MM.1S (cell line): ENCODE measurements around the gene WBP1.
"Not testable (repeated sequence)": the region's sequence is repeated elsewhere in the genome, so short reads cannot be mapped to it uniquely, and the experiment has no call there.

Experiments
- DNase-seq: peaks from one replicate; pipeline ENCODE4 v3.0.0-alpha.2; 2015
- H2AFZ ChIP-seq: fragments of 300-600 bp; sonication (generic); 2 replicates; pipeline ENCODE4 v1.6.0; 2016; ENCODE audit warnings: antibody characterized with exemption, low read length
- H3F3A ChIP-seq: fragments of 300-600 bp; sonication (generic); 2 replicates; pipeline ENCODE4 v1.6.1; 2016; ENCODE audit warnings: mild to moderate bottlenecking, antibody characterized with exemption, low read length, moderate library complexity, mixed read lengths; ENCODE audit not compliant: insufficient read depth
- H3K27ac ChIP-seq: fragments of 300-600 bp; sonication (generic); 2 replicates; pipeline ENCODE4 v1.5.1; 2016; ENCODE audit warnings: mild to moderate bottlenecking, low read length
- H3K27me3 ChIP-seq: fragments of 300-600 bp; sonication (generic); replicated peaks from 2 replicates; pipeline ENCODE4 v1.6.0; 2016; ENCODE audit warnings: low read length; ENCODE audit not compliant: insufficient read depth
- H3K36me3 ChIP-seq: fragments of 300-600 bp; sonication (generic); replicated peaks from 2 replicates; pipeline ENCODE4 v1.6.1; 2016; ENCODE audit warnings: mild to moderate bottlenecking, low read length, mixed read lengths; ENCODE audit not compliant: insufficient read depth
- H3K4me1 ChIP-seq: fragments of 300-600 bp; sonication (generic); 2 replicates; pipeline ENCODE4 v1.6.1; 2016; ENCODE audit warnings: low read length, mixed read lengths
- H3K4me2 ChIP-seq: fragments of 300-600 bp; sonication (generic); 2 replicates; pipeline ENCODE4 v1.6.0; 2016; ENCODE audit warnings: low read depth, low read length
- H3K4me3 ChIP-seq: fragments of 300-600 bp; sonication (generic); 2 replicates; pipeline ENCODE4 v1.5.1; 2016; ENCODE audit warnings: low read length, mixed read lengths
- H3K79me2 ChIP-seq: fragments of 300-600 bp; sonication (generic); 2 replicates; pipeline ENCODE4 v1.6.1; 2016; ENCODE audit warnings: mixed run types, low read length, mixed read lengths
- H3K9ac ChIP-seq: fragments of 300-600 bp; sonication (generic); 2 replicates; pipeline ENCODE4 v1.6.1; 2016; ENCODE audit warnings: low read length, mixed read lengths
- H3K9me2 ChIP-seq: fragments of 300-600 bp; sonication (generic); replicated peaks from 2 replicates; pipeline ENCODE4 v1.6.1; 2016; ENCODE audit warnings: mild to moderate bottlenecking, low read length, mixed read lengths; ENCODE audit not compliant: insufficient read depth
- H3K9me3 ChIP-seq: fragments of 300-600 bp; sonication (generic); replicated peaks from 2 replicates; pipeline ENCODE4 v1.6.1; 2016; ENCODE audit warnings: mild to moderate bottlenecking, low read length, mixed read lengths; ENCODE audit not compliant: insufficient read depth
- H4K20me1 ChIP-seq: fragments of 300-600 bp; sonication (generic); 2 replicates; pipeline ENCODE4 v1.6.1; 2016; ENCODE audit warnings: mild to moderate bottlenecking, low read length, moderate library complexity, mixed read lengths; ENCODE audit not compliant: insufficient read depth
- CTCF ChIP-seq: fragments of 300-600 bp; sonication (generic); IDR thresholded peaks from 2 replicates; pipeline ENCODE4 v1.5.1; 2016; ENCODE audit warnings: antibody characterized with exemption, low read length, mixed read lengths
- EZH2 ChIP-seq: fragments of 300-600 bp; sonication (generic); optimal IDR thresholded peaks from 2 replicates; pipeline ENCODE3; 2017; ENCODE audit warnings: low read depth, mild to moderate bottlenecking, antibody characterized with exemption, low read length, mixed read lengths
- EZH2phosphoT487 ChIP-seq: fragments of 300-600 bp; sonication (generic); IDR thresholded peaks from 2 replicates; pipeline ENCODE4 v1.6.1; 2018; ENCODE audit warnings: antibody characterized with exemption, low read length

WBP1 gene

GRCh38 chr2:74464406-74464805 is 6.2 kb downstream of the WBP1 start:
- peak overlapping the region; percentile 36; the same call in 1 of the 2 replicates for H3K27ac ChIP-seq
- 0 out of 2 replicates have a peak, but pooled peaks cover 3% of the 10 kb centered on the region for H3F3A ChIP-seq
- H3K27me3 ChIP-seq, result no peaks in the 10 kb centered on the region
- H3K9ac ChIP-seq, result peak overlapping the region; percentile 83
- H3K4me2 ChIP-seq, result peak overlapping the region; percentile 100
- no peaks in the 10 kb centered on the region for H3K9me2 ChIP-seq
- H4K20me1 ChIP-seq, result no peaks in the 10 kb centered on the region
- no peaks in the 10 kb centered on the region for H3K9me3 ChIP-seq
- H3K36me3 ChIP-seq, result no peaks in the 10 kb centered on the region
- peak overlapping the region; percentile 90 for H3K4me3 ChIP-seq
- peak overlapping the region; percentile 80 for H2AFZ ChIP-seq
- peaks cover 4% of the 10 kb centered on the region; the same call in 1 of the 2 replicates for H3K4me1 ChIP-seq
- DNase-seq, result no peak
- TF ChIP-seq EZH2 (no peak), CTCF (no peak)
- peaks cover 20% of the 10 kb centered on the region for H3K79me2 ChIP-seq

GRCh38 chr2:74470742-74471141 is 12.5 kb downstream of the WBP1 start:
- H3K9me3 ChIP-seq, H3K36me3 ChIP-seq, H3K9ac ChIP-seq, DNase-seq, H4K20me1 ChIP-seq, H3K4me2 ChIP-seq, H3K9me2 ChIP-seq, H3K27me3 ChIP-seq, H3K4me3 ChIP-seq, H3K27ac ChIP-seq, H2AFZ ChIP-seq, H3K79me2 ChIP-seq, H3K4me1 ChIP-seq: not testable (repeated sequence)
- H3F3A ChIP-seq, result peaks cover 37% of the 10 kb centered on the region

- H3K4me2 ChIP-seq, result peak overlapping the region; percentile 93
- H3K79me2 ChIP-seq, result peaks cover 6% of the 10 kb centered on the region
- no peaks in the 10 kb centered on the region for H3K9me2 ChIP-seq
- H3K36me3 ChIP-seq, result no peaks in the 10 kb centered on the region; the same call in 1 of the 2 replicates
- DNase-seq, result no peak
- TF ChIP-seq CTCF, result no peak
- no peak for TF ChIP-seq EZH2
- no peak for TF ChIP-seq EZH2phosphoT487
- H3F3A ChIP-seq, result peaks cover 37% of the 10 kb centered on the region
- no peaks in the 10 kb centered on the region for H3K9me3 ChIP-seq
- peak overlapping the region; percentile 93 for H2AFZ ChIP-seq
- H3K9ac ChIP-seq, result peak overlapping the region; percentile 87
- H3K4me3 ChIP-seq, result peak overlapping the region; percentile 99
- H3K27me3 ChIP-seq, result no peaks in the 10 kb centered on the region
- peak overlapping the region; percentile 90; the same call in 1 of the 2 replicates for H3K27ac ChIP-seq
- peaks cover 5% of the 10 kb centered on the region; the same call in 1 of the 2 replicates for H3K4me1 ChIP-seq
- no peaks in the 10 kb centered on the region for H4K20me1 ChIP-seq
Observed at GRCh38 chr2:74471332-74472065, 13.3 kb downstream of the WBP1 start.
